DMS53 treated with DMSO at 0.1 percent for 48 hours (cell line): ENCODE measurements around the gene ANKMY1.
"Not testable (repeated sequence)": the region's sequence is repeated elsewhere in the genome, so short reads cannot be mapped to it uniquely, and the experiment has no call there.

ENCODE experiments used
- DNase-seq: peaks from one replicate; lab custom pipeline; 2025; ENCODE audit not compliant: unreplicated experiment; lab: John Stamatoyannopoulos, UW

The ANKMY1 gene

GRCh38 chr2:240568678-240569522, 11.1 kb upstream of the ANKMY1 start:
- peak; percentile 13 for DNase-seq

GRCh38 chr2:240567872-240568677, 10.3 kb upstream of the ANKMY1 start, which contains the start of gene RNPEPL1:
TSS of gene RNPEPL1 (plus strand) at chr2:240568484. CDS start at chr2:240568587, 103 bp downstream.
- peak; percentile 19 for DNase-seq

- no peak for DNase-seq
Measured at GRCh38 chr2:240567137-240567871, 9.5 kb upstream of the ANKMY1 start.

- peak; percentile 64 for DNase-seq
Measured at GRCh38 chr2:240566203-240567136, 8.7 kb upstream of the ANKMY1 start.

GRCh38 chr2:240565333-240566202, 7.8 kb upstream of the ANKMY1 start:
- peak; percentile 82 for DNase-seq

GRCh38 chr2:240564561-240565332, 7.0 kb upstream of the ANKMY1 start:
- DNase-seq = no peak

GRCh38 chr2:240563951-240564560, 6.3 kb upstream of the ANKMY1 start:
- DNase-seq = no peak

- DNase-seq = not testable (repeated sequence)
Measured at GRCh38 chr2:240563231-240563630, 5.4 kb upstream of the ANKMY1 start.

- DNase-seq = peak; percentile 52
Measured at GRCh38 chr2:240561325-240561971, 3.7 kb upstream of the ANKMY1 start.

- DNase-seq = peak; percentile 85
Measured at GRCh38 chr2:240560480-240561324, 2.9 kb upstream of the ANKMY1 start.

- DNase-seq = peak; percentile 60
Measured at GRCh38 chr2:240560084-240560479, 2.3 kb upstream of the ANKMY1 start, which contains the start of gene DUSP28. TSS of gene DUSP28 (plus strand) at chr2:240560357. CDS start at chr2:240560685, 328 bp downstream.

- no peak for DNase-seq
Measured at GRCh38 chr2:240559286-240559685, 1.5 kb upstream of the ANKMY1 start.

GRCh38 chr2:240558236-240558761, 511 bp upstream of the ANKMY1 start:
- no peak for DNase-seq

- DNase-seq = no peak
Measured at GRCh38 chr2:240557101-240557751, 562 bp downstream of the ANKMY1 start.

GRCh38 chr2:240556553-240557100, 1.2 kb downstream of the ANKMY1 start:
- no peak for DNase-seq
